Keratinocyte (primary cell): ENCODE data around the gene KCNMA1.

Source experiments
- EZH2 ChIP-seq: IDR thresholded peaks from one replicate; pipeline ENCODE4 v1.6.1; 2012; ENCODE audit warnings: inconsistent platforms, mild to moderate bottlenecking, low read length, moderate library complexity
- TF ChIP-seq, protein P1 (sequence below), 3 experiments: IDR thresholded peaks in 1 of 3; conservative IDR thresholded peaks in 1 of 3; optimal IDR thresholded peaks in 1 of 3; 2 replicates in 2 of 3; 3 replicates in 1 of 3; pipeline versions ENCODE3 to v1.5.1; 2011; ENCODE audit warnings: low read length in 3 of 3, mild to moderate bottlenecking in 3 of 3, moderate library complexity in 2 of 3, control low read depth in 1 of 3, inconsistent platforms in 1 of 3; ENCODE audit not compliant: insufficient read depth in 2 of 3; ENCODE audit errors: extremely low read depth in 1 of 3

DNA sequence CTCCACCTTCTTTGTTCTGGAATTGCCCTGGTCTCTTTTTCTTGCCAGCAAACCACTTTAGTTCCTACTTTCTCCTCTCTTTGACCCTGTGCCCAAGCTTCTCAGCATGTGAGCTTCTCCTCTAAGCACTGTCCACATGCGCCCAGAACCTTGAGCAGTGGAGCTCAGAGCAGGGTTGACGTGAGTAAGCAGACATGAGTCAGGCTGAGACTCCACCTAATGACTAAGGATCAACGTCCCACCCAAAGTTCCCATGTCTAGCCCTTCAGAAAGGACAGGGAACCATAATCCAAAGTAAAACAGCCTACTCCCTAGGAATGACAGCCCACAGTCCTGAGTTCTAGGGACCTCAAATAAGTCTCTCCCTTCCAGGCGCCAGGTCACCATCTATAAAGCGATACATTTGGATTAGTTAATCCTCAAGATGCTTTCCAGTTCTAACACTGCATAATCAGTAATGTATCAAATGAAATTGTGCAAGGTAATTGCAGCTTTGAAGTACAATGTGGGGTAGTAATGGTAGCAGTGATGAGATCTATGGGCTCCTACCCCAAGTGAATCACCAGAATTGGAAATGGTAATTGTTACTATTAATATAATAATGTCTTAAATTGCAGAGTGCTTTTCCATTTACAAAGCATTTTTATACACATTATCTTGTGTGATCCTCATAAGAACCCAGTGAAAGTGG is 44.5 kb downstream of the KCNMA1 start:
- TF ChIP-seq, protein P1, sequence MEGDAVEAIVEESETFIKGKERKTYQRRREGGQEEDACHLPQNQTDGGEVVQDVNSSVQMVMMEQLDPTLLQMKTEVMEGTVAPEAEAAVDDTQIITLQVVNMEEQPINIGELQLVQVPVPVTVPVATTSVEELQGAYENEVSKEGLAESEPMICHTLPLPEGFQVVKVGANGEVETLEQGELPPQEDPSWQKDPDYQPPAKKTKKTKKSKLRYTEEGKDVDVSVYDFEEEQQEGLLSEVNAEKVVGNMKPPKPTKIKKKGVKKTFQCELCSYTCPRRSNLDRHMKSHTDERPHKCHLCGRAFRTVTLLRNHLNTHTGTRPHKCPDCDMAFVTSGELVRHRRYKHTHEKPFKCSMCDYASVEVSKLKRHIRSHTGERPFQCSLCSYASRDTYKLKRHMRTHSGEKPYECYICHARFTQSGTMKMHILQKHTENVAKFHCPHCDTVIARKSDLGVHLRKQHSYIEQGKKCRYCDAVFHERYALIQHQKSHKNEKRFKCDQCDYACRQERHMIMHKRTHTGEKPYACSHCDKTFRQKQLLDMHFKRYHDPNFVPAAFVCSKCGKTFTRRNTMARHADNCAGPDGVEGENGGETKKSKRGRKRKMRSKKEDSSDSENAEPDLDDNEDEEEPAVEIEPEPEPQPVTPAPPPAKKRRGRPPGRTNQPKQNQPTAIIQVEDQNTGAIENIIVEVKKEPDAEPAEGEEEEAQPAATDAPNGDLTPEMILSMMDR (optimal IDR thresholded peaks at IDR 0.05 in 1 of 3, IDR thresholded peaks at IDR 0.05 in 1 of 3, conservative IDR thresholded peaks at IDR 0.05 in 1 of 3; ENCODE audit: extremely low read depth in 1 of 3, insufficient read depth in 2 of 3, low read length in 3 of 3) = peak in 1 of 3 experiments; percentile 55
- TF ChIP-seq EZH2 = no peak
